HCT116 (cell line): ENCODE data around the gene PCBP3. TPM values are rescaled to one million over a fixed set of nuclear protein-coding genes. Genes with fewer than 3 reads are reported as not detected.

ENCODE experiments used
- ATAC-seq: fragments of 200-7000 bp; cut with Tn5 transposase; 2 replicates; pipeline ENCODE4 v1.9.1; 2020; ENCODE audit warnings: mild to moderate bottlenecking, moderate library complexity
- BruUV-seq: library from RNA; stranded (reverse); fragments of 400-500 nt; replicated peaks from 2 replicates; lab custom pipeline; 2021; lab: Mats Ljungman, UMichigan
- CTCF ChIA-PET: fragments of 300-600 bp; sonication (Branson Sonifier 250); formaldehyde crosslinking; loops from one replicate; lab custom pipeline; 2021; ENCODE audit warnings: antibody characterized with exemption; lab: Charles Lee
- POLR2A ChIA-PET: fragments of 300-600, 350-600 bp; sonication (Branson Sonifier 250); formaldehyde crosslinking; loops from one replicate; lab custom pipeline; 2021; ENCODE audit warnings: antibody characterized with exemption; lab: Charles Lee
- RAD21 ChIA-PET, 2 experiments: fragments of 300-600 bp; sonication (Branson Sonifier 250); formaldehyde crosslinking; loops; one replicate each; lab custom pipeline; 2023; ENCODE audit warnings: low total read pairs in 2 of 2; ENCODE audit not compliant: uncharacterized antibody in 2 of 2, unreplicated experiment in 2 of 2, low non-redundant PET in 1 of 2; lab: Charles Lee
- DNase-seq: peaks from one replicate; pipeline ENCODE4 v3.0.0-alpha.2; 2010; ENCODE audit warnings: low read depth, low spot score
- H2AFZ ChIP-seq: fragments of 200-600 bp; shearing (Covaris generic), sonication (generic); 2 replicates; pipeline ENCODE4 v1.6.1; 2017; ENCODE audit warnings: low read depth, mixed run types, mixed read lengths, antibody characterized with exemption, low read length; ENCODE audit not compliant: poor library complexity, severe bottlenecking
- H3K27ac ChIP-seq: 2 replicates; pipeline ENCODE4 v1.5.1; 2012; ENCODE audit warnings: low read depth, low read length
- H3K27me3 ChIP-seq: fragments of 200-600 bp; sonication (generic); 2 replicates; pipeline ENCODE4 v1.6.1; 2016; ENCODE audit warnings: mixed run types, low read length, mixed read lengths; ENCODE audit not compliant: insufficient read depth
- H3K36me3 ChIP-seq, 2 experiments: fragments of 200-500 bp in 1 of 2; fragments of 200-600 bp in 1 of 2; sonication (Bioruptor generic) in 1 of 2; sonication (generic) in 1 of 2; 2 replicates each; pipeline versions ENCODE4 v1.5.1 to v1.6.1; 2014 to 2016; ENCODE audit warnings: low read length in 2 of 2, inconsistent platforms in 1 of 2, mixed read lengths in 1 of 2, mixed run types in 1 of 2; ENCODE audit not compliant: insufficient read depth in 2 of 2, control insufficient read depth in 1 of 2
- H3K4me1 ChIP-seq, 2 experiments: fragments of 200-600 bp in 1 of 2; sonication (generic) in 1 of 2; 2 replicates each; pipeline versions ENCODE4 v1.5.1 to v1.6.1; 2012 to 2017; ENCODE audit warnings: low read length in 2 of 2, inconsistent platforms in 1 of 2, mild to moderate bottlenecking in 1 of 2, mixed read lengths in 1 of 2, mixed run types in 1 of 2, moderate library complexity in 1 of 2; ENCODE audit not compliant: insufficient read depth in 2 of 2, control insufficient read depth in 1 of 2
- H3K4me2 ChIP-seq: fragments of 200-600 bp; sonication (generic); 2 replicates; pipeline ENCODE4 v1.6.1; 2017; ENCODE audit warnings: mixed run types, low read length, mixed read lengths
- H3K4me3 ChIP-seq, 2 experiments: fragments of 200-600 bp in 1 of 2; sonication (generic) in 1 of 2; replicated peaks in 1 of 2; 2 replicates each; pipeline ENCODE4 v1.5.1; 2011 to 2016; ENCODE audit warnings: low read length in 2 of 2, control low read depth in 1 of 2, low read depth in 1 of 2, mild to moderate bottlenecking in 1 of 2, mixed read lengths in 1 of 2, mixed run types in 1 of 2
- H3K79me2 ChIP-seq: fragments of 200-600 bp; sonication (generic); 2 replicates; pipeline ENCODE4 v1.6.1; 2017; ENCODE audit warnings: mild to moderate bottlenecking, mixed run types, low read length, moderate library complexity, mixed read lengths; ENCODE audit not compliant: insufficient read depth
- H3K9ac ChIP-seq: fragments of 200-600 bp; sonication (generic); 2 replicates; pipeline ENCODE4 v1.6.1; 2016; ENCODE audit warnings: low read length, mixed read lengths
- H3K9me2 ChIP-seq: fragments of 200-600 bp; sonication (generic), shearing (Covaris generic); 2 replicates; pipeline ENCODE4 v1.6.1; 2017; ENCODE audit warnings: mixed run types, mild to moderate bottlenecking, moderate library complexity; ENCODE audit not compliant: insufficient read depth
- H3K9me3 ChIP-seq, 2 experiments: fragments of 200-500 bp in 1 of 2; fragments of 200-600 bp in 1 of 2; sonication (Bioruptor generic) in 1 of 2; sonication (generic) in 1 of 2; 2 replicates each; pipeline ENCODE4 v1.6.1; 2014 to 2017; ENCODE audit warnings: low read length in 2 of 2, mixed read lengths in 2 of 2, inconsistent platforms in 1 of 2, low read depth in 1 of 2, mild to moderate bottlenecking in 1 of 2, mixed run types in 1 of 2, moderate library complexity in 1 of 2; ENCODE audit not compliant: control insufficient read depth in 1 of 2, insufficient read depth in 1 of 2
- H4K20me1 ChIP-seq: fragments of 200-600 bp; sonication (generic), shearing (Covaris generic); 2 replicates; pipeline ENCODE4 v1.6.1; 2017; ENCODE audit warnings: mixed run types, mild to moderate bottlenecking, moderate library complexity; ENCODE audit not compliant: insufficient read depth
- ATF3 ChIP-seq: IDR thresholded peaks from 2 replicates; pipeline ENCODE4 v1.6.1; 2012
- CBX3 ChIP-seq: IDR thresholded peaks from 2 replicates; pipeline ENCODE4 v1.6.1; 2012; ENCODE audit warnings: low read depth
- CEBPB ChIP-seq: IDR thresholded peaks from 2 replicates; pipeline ENCODE4 v1.6.1; 2012; ENCODE audit warnings: low read depth
- CTCF ChIP-seq, 3 experiments: fragments of 200-600 bp in 1 of 3; sonication (generic) in 1 of 3; IDR thresholded peaks in 2 of 3; conservative IDR thresholded peaks in 1 of 3; 2 replicates each; pipeline ENCODE4 v1.5.1; 2012 to 2017; ENCODE audit warnings: low read depth in 2 of 3, low read length in 2 of 3, antibody characterized with exemption in 1 of 3, borderline replicate concordance in 1 of 3, control low read depth in 1 of 3, mild to moderate bottlenecking in 1 of 3, mixed read lengths in 1 of 3, mixed run types in 1 of 3, moderate library complexity in 1 of 3; ENCODE audit not compliant: insufficient read depth in 1 of 3
- EGR1 ChIP-seq: IDR thresholded peaks from 2 replicates; pipeline ENCODE4 v1.6.1; 2012; ENCODE audit warnings: low read depth
- ELF1 ChIP-seq: IDR thresholded peaks from 2 replicates; pipeline ENCODE4 v1.6.1; 2012; ENCODE audit warnings: low read depth, borderline replicate concordance
- EZH2 ChIP-seq: fragments of 200-600 bp; sonication (generic); IDR thresholded peaks from 2 replicates; pipeline ENCODE4 v1.6.1; 2017; ENCODE audit warnings: antibody characterized with exemption, mixed run types
- EZH2phosphoT487 ChIP-seq: fragments of 200-600 bp; IDR thresholded peaks from 2 replicates; pipeline ENCODE4 v1.6.1; 2018; ENCODE audit warnings: antibody characterized with exemption, borderline replicate concordance
- JUND ChIP-seq: IDR thresholded peaks from 2 replicates; pipeline ENCODE4 v1.6.1; 2012
- MAX ChIP-seq: IDR thresholded peaks from 2 replicates; pipeline ENCODE4 v1.6.1; 2012
- POLR2AphosphoS5 ChIP-seq: IDR thresholded peaks from 2 replicates; pipeline ENCODE4 v1.6.1; 2011; ENCODE audit warnings: mild to moderate bottlenecking, low read depth, low read length, moderate library complexity
- RAD21 ChIP-seq: IDR thresholded peaks from 2 replicates; pipeline ENCODE4 v1.6.1; 2012; ENCODE audit warnings: low read depth, mild to moderate bottlenecking
- SIN3A ChIP-seq: IDR thresholded peaks from 2 replicates; pipeline ENCODE4 v1.6.1; 2012; ENCODE audit warnings: low read depth
- SP1 ChIP-seq: IDR thresholded peaks from 2 replicates; pipeline ENCODE4 v1.6.1; 2012; ENCODE audit warnings: low read depth
- SRF ChIP-seq: IDR thresholded peaks from 2 replicates; pipeline ENCODE4 v1.6.1; 2012; ENCODE audit warnings: low read depth
- TCF7L2 ChIP-seq: IDR thresholded peaks from 2 replicates; pipeline ENCODE4 v1.7.0; 2011; ENCODE audit warnings: borderline replicate concordance, inconsistent platforms; ENCODE audit not compliant: insufficient read depth, insufficient read length; ENCODE audit errors: extremely low read depth
- YY1 ChIP-seq: IDR thresholded peaks from 2 replicates; pipeline ENCODE4 v1.6.1; 2011; ENCODE audit warnings: low read length, low read depth, moderate library complexity, mild to moderate bottlenecking; ENCODE audit not compliant: insufficient replicate concordance; ENCODE audit errors: extremely low read depth
- ZBTB33 ChIP-seq: IDR thresholded peaks from 2 replicates; pipeline ENCODE4 v1.6.1; 2011; ENCODE audit warnings: mild to moderate bottlenecking, low read length, moderate library complexity; ENCODE audit not compliant: insufficient replicate concordance; ENCODE audit errors: extremely low read depth
- ZFX ChIP-seq: fragments of 450-650 bp; IDR thresholded peaks from 2 replicates; pipeline ENCODE4 v1.6.1; 2017
- ZNF274 ChIP-seq: fragments of 200-500 bp; sonication (Bioruptor generic); IDR thresholded peaks from 2 replicates; pipeline ENCODE4 v1.6.1; 2014; ENCODE audit warnings: mild to moderate bottlenecking, low read depth, low read length, inconsistent platforms
- intact Hi-C: fragments of 100-400 bp; cut with micrococcal nuclease; formaldehyde crosslinking; loops from 2 replicates; pipeline ENCODE4 v1.10.0; 2022
- total RNA-seq: library from RNA; stranded (reverse); gene quantifications from one replicate; pipeline ENCODE4 v1.2.1, GENCODE V29; 2021; ENCODE audit not compliant: unreplicated experiment

PCBP3 gene
- total RNA-seq, 1 experiment from 2014 or later: 3.1 TPM

- TF ChIP-seq ZNF274: no peak
- TF ChIP-seq ZFX: no peak
- TF ChIP-seq ELF1: no peak
- TF ChIP-seq RAD21: no peak
- TF ChIP-seq SRF: no peak
- no peak for TF ChIP-seq SIN3A
- no peak for TF ChIP-seq JUND
These were observed 107.4 kb downstream of the PCBP3 start (continued) for GRCh38 chr21:45750936-45751335.

GRCh38 chr21:45753445-45753844 is 109.9 kb downstream of the PCBP3 start:
- intact Hi-C loops: no loop called here
- no peaks in the 10 kb centered on the region for H3K79me2 ChIP-seq
- RAD21 ChIA-PET: no interaction called here
- H3K4me1 ChIP-seq: peaks cover under 1 to 1% of the 10 kb centered on the region in 2 experiments; a peak in 2 of 4 replicates
- no peak overlapping the region for H2AFZ ChIP-seq
- no peaks in the 10 kb centered on the region; a peak in 1 of 4 replicates for H3K9me3 ChIP-seq
- H4K20me1 ChIP-seq: no peaks in the 10 kb centered on the region
- TF ChIP-seq SRF (no peak), RAD21 (no peak), ZNF274 (no peak), CEBPB (no peak), SP1 (no peak), ATF3 (no peak), JUND (no peak), EZH2phosphoT487 (no peak), TCF7L2 (no peak), ZFX (no peak), ELF1 (no peak), MAX (no peak), CTCF (IDR thresholded peaks at IDR 0.05 in 2 of 3, conservative IDR thresholded peaks at IDR 0.05 in 1 of 3; ENCODE audit: borderline replicate concordance in 1 of 3, insufficient read depth in 1 of 3, low read depth in 2 of 3, low read length in 2 of 3) (no peak), EGR1 (no peak), ZBTB33 (no peak), EZH2 (no peak), CBX3 (no peak), YY1 (no peak), POLR2AphosphoS5 (no peak), SIN3A (no peak)
- no peak overlapping the region for H3K4me2 ChIP-seq
- ATAC-seq (no peak), DNase-seq (no peak)
- H3K9me2 ChIP-seq: no peaks in the 10 kb centered on the region
- H3K36me3 ChIP-seq: no peaks in the 10 kb centered on the region
- BruUV-seq: no TSS peak
- H3K9ac ChIP-seq: no peak overlapping the region
- H3K27ac ChIP-seq: no peak overlapping the region
- CTCF ChIA-PET: no interaction called here
- H3K4me3 ChIP-seq: no peak overlapping the region
- 0 out of 2 replicates have a peak, but pooled peaks cover 3% of the 10 kb centered on the region for H3K27me3 ChIP-seq
- POLR2A ChIA-PET: interaction anchor here (0.6 kb wide), 1 partner anchor 1415 kb away, joined by 3 read pairs; no protein-coding TSS in a partner anchor
